HFF-Myc (cell line): ENCODE data around the gene ASB6.

Experiments
- DNase-seq: peaks from one replicate; pipeline ENCODE4 v3.0.0-alpha.2; 2011; ENCODE audit warnings: low read depth; ENCODE audit errors: extremely low read depth
- H3K4me3 ChIP-seq: replicated peaks from 2 replicates; pipeline ENCODE4 v1.5.1; 2011; ENCODE audit warnings: low read depth, mild to moderate bottlenecking, control low read depth, low read length
- CTCF ChIP-seq: IDR thresholded peaks from 2 replicates; pipeline ENCODE4 v1.5.1; 2012; ENCODE audit warnings: mild to moderate bottlenecking, low read depth, low read length, control low read depth; ENCODE audit errors: missing control alignments

The ASB6 gene

GRCh38 chr9:129604056-129604765 lies 37.7 kb downstream of the ASB6 start:
- TF ChIP-seq CTCF: no peak
- DNase-seq: no peak
- H3K4me3 ChIP-seq: no peak overlapping the region

GRCh38 chr9:129602598-129603415 lies 39.1 kb downstream of the ASB6 start:
- no peak overlapping the region for H3K4me3 ChIP-seq
- no peak for DNase-seq
- no peak for TF ChIP-seq CTCF

- no peak for DNase-seq
- TF ChIP-seq CTCF: no peak
- no peak overlapping the region for H3K4me3 ChIP-seq
These were observed 40.8 kb downstream of the ASB6 start for GRCh38 chr9:129601082-129601674.

- TF ChIP-seq CTCF: no peak
- H3K4me3 ChIP-seq: peak overlapping the region; percentile 53
- no peak for DNase-seq
These were observed 43.8 kb downstream of the ASB6 start for GRCh38 chr9:129598089-129598596.

- DNase-seq: no peak
- TF ChIP-seq CTCF: no peak
- peak overlapping the region; percentile 53 for H3K4me3 ChIP-seq
These were observed 44.4 kb downstream of the ASB6 start for GRCh38 chr9:129597355-129598088.
